BLaER1 (cell line): ENCODE results near the gene DNAJB8.

Experiments
- H3K27ac ChIP-seq: shearing (Covaris generic); formaldehyde crosslinking; 2 replicates; pipeline ENCODE4 v1.8.1; 2022
- H3K27me3 ChIP-seq: shearing (Covaris generic); formaldehyde crosslinking; 2 replicates; pipeline ENCODE4 v1.8.1; 2022
- H3K36me3 ChIP-seq: shearing (Covaris generic); formaldehyde crosslinking; 2 replicates; pipeline ENCODE4 v1.8.1; 2022
- H3K4me1 ChIP-seq: shearing (Covaris generic); formaldehyde crosslinking; 2 replicates; pipeline ENCODE4 v1.8.1; 2022
- H3K4me2 ChIP-seq: shearing (Covaris generic); formaldehyde crosslinking; 2 replicates; pipeline ENCODE4 v1.8.1; 2022
- H3K4me3 ChIP-seq: shearing (Covaris generic); formaldehyde crosslinking; 2 replicates; pipeline ENCODE4 v1.8.1; 2022
- H3K9ac ChIP-seq: shearing (Covaris generic); formaldehyde crosslinking; 2 replicates; pipeline ENCODE4 v1.8.1; 2022
- H3K9me3 ChIP-seq: shearing (Covaris generic); formaldehyde crosslinking; 2 replicates; pipeline ENCODE4 v1.8.1; 2022
- H4K20me1 ChIP-seq: shearing (Covaris generic); formaldehyde crosslinking; 2 replicates; pipeline ENCODE4 v1.8.1; 2022
- Cebpa-rat ChIP-seq: shearing (Covaris generic); IDR thresholded peaks from 2 replicates; pipeline ENCODE4 v1.8.1; 2022

Gene DNAJB8

GRCh38 chr3:128479558-128480086 lies 12.9 kb upstream of the DNAJB8 start:
- no peak overlapping the region for H3K4me2 ChIP-seq
- TF ChIP-seq Cebpa-rat, result no peak
- no peak overlapping the region for H3K9ac ChIP-seq
- H3K36me3 ChIP-seq, result no peaks in the 10 kb centered on the region
- no peak overlapping the region for H3K27ac ChIP-seq
- peaks cover 44% of the 10 kb centered on the region for H3K4me1 ChIP-seq
- H3K9me3 ChIP-seq, result no peaks in the 10 kb centered on the region
- H4K20me1 ChIP-seq, result peaks cover 24% of the 10 kb centered on the region
- H3K4me3 ChIP-seq, result no peak overlapping the region
- peaks cover 51% of the 10 kb centered on the region for H3K27me3 ChIP-seq

- H4K20me1 ChIP-seq, result peaks cover 16% of the 10 kb centered on the region
- H3K36me3 ChIP-seq, result no peaks in the 10 kb centered on the region
- H3K4me3 ChIP-seq, result no peak overlapping the region
- H3K9me3 ChIP-seq, result no peaks in the 10 kb centered on the region
- TF ChIP-seq Cebpa-rat, result no peak
- peaks cover 38% of the 10 kb centered on the region for H3K4me1 ChIP-seq
- H3K27ac ChIP-seq, result no peak overlapping the region
- H3K9ac ChIP-seq, result no peak overlapping the region
- peaks cover 44% of the 10 kb centered on the region for H3K27me3 ChIP-seq
- no peak overlapping the region for H3K4me2 ChIP-seq
These were observed 12.2 kb upstream of the DNAJB8 start for GRCh38 chr3:128478576-128479506.

GRCh38 chr3:128476659-128477058 lies 10.0 kb upstream of the DNAJB8 start:
- TF ChIP-seq Cebpa-rat, result no peak
- H3K9ac ChIP-seq, result no peak overlapping the region
- H3K4me3 ChIP-seq, result no peak overlapping the region
- H3K27ac ChIP-seq, result no peak overlapping the region
- no peaks in the 10 kb centered on the region for H4K20me1 ChIP-seq
- H3K27me3 ChIP-seq, result peaks cover 22% of the 10 kb centered on the region
- H3K36me3 ChIP-seq, result no peaks in the 10 kb centered on the region
- H3K4me1 ChIP-seq, result peaks cover 28% of the 10 kb centered on the region
- H3K9me3 ChIP-seq, result no peaks in the 10 kb centered on the region
- peak overlapping the region; percentile 20; the same call in 1 of the 2 replicates for H3K4me2 ChIP-seq

GRCh38 chr3:128475355-128475754 lies 8.7 kb upstream of the DNAJB8 start:
- TF ChIP-seq Cebpa-rat, result no peak
- H3K9ac ChIP-seq, result no peak overlapping the region
- H3K27me3 ChIP-seq, result peaks cover 9% of the 10 kb centered on the region; the same call in 1 of the 2 replicates
- H4K20me1 ChIP-seq, result no peaks in the 10 kb centered on the region
- peaks cover 18% of the 10 kb centered on the region for H3K4me1 ChIP-seq
- no peak overlapping the region for H3K4me2 ChIP-seq
- H3K9me3 ChIP-seq, result no peaks in the 10 kb centered on the region
- H3K27ac ChIP-seq, result no peak overlapping the region
- H3K36me3 ChIP-seq, result no peaks in the 10 kb centered on the region
- H3K4me3 ChIP-seq, result no peak overlapping the region

GRCh38 chr3:128473737-128474136 lies 7.0 kb upstream of the DNAJB8 start:
- Histone ChIP-seq H3K9me3 (no peaks in the 10 kb centered on the region), H3K4me1 (peaks cover 25% of the 10 kb centered on the region), H3K27me3 (no peaks in the 10 kb centered on the region), H3K36me3 (no peaks in the 10 kb centered on the region), H3K27ac (no peak overlapping the region), H3K9ac (no peak overlapping the region), H3K4me2 (no peak overlapping the region; the same call in 1 of the 2 replicates), H4K20me1 (no peaks in the 10 kb centered on the region), H3K4me3 (no peak overlapping the region)
- TF ChIP-seq Cebpa-rat, result no peak

- Histone ChIP-seq H3K36me3 (no peaks in the 10 kb centered on the region), H3K27me3 (no peaks in the 10 kb centered on the region), H3K4me1 (peaks cover 25% of the 10 kb centered on the region), H3K4me3 (no peak overlapping the region), H4K20me1 (no peaks in the 10 kb centered on the region), H3K9ac (no peak overlapping the region), H3K9me3 (no peaks in the 10 kb centered on the region), H3K27ac (no peak overlapping the region), H3K4me2 (peak overlapping the region; percentile 40)
- TF ChIP-seq Cebpa-rat, result no peak
These were observed 6.5 kb upstream of the DNAJB8 start for GRCh38 chr3:128473180-128473519.

- no peak for TF ChIP-seq Cebpa-rat
- Histone ChIP-seq H3K27me3 (no peaks in the 10 kb centered on the region), H3K9ac (no peak overlapping the region), H3K4me2 (peak overlapping the region; percentile 40), H3K27ac (no peak overlapping the region), H3K36me3 (no peaks in the 10 kb centered on the region), H4K20me1 (no peaks in the 10 kb centered on the region), H3K9me3 (no peaks in the 10 kb centered on the region), H3K4me3 (no peak overlapping the region), H3K4me1 (peaks cover 25% of the 10 kb centered on the region)
These were observed 5.9 kb upstream of the DNAJB8 start for GRCh38 chr3:128472449-128473179.

- no peak overlapping the region for H3K4me2 ChIP-seq
- no peaks in the 10 kb centered on the region for H3K27me3 ChIP-seq
- H3K9me3 ChIP-seq, result no peaks in the 10 kb centered on the region
- no peak overlapping the region for H3K4me3 ChIP-seq
- peaks cover 25% of the 10 kb centered on the region for H3K4me1 ChIP-seq
- no peaks in the 10 kb centered on the region for H4K20me1 ChIP-seq
- H3K36me3 ChIP-seq, result no peaks in the 10 kb centered on the region
- H3K27ac ChIP-seq, result no peak overlapping the region
- TF ChIP-seq Cebpa-rat, result no peak
- no peak overlapping the region for H3K9ac ChIP-seq
These were observed 5.0 kb upstream of the DNAJB8 start for GRCh38 chr3:128471720-128472119.

GRCh38 chr3:128471110-128471509 lies 4.4 kb upstream of the DNAJB8 start:
- Histone ChIP-seq H3K4me3 (no peak overlapping the region), H3K4me1 (peaks cover 19% of the 10 kb centered on the region), H3K36me3 (no peaks in the 10 kb centered on the region), H3K4me2 (no peak overlapping the region), H3K27me3 (no peaks in the 10 kb centered on the region), H3K9me3 (no peaks in the 10 kb centered on the region), H3K9ac (no peak overlapping the region), H3K27ac (no peak overlapping the region), H4K20me1 (no peaks in the 10 kb centered on the region)
- no peak for TF ChIP-seq Cebpa-rat
